GM18858 (cell line): ENCODE measurements around the gene MUC12.
"Not testable (repeated sequence)": the region's sequence is repeated elsewhere in the genome, so short reads cannot be mapped to it uniquely, and the experiment has no call there.

ENCODE experiments used
- ATAC-seq: cut with Tn5 transposase; IDR thresholded peaks from one replicate; pipeline ENCODE4 v1.9.1; 2021; ENCODE audit not compliant: unreplicated experiment

Gene MUC12

GRCh38 chr7:100984241-100984918, 15.0 kb downstream of the MUC12 start:
- not testable (repeated sequence) for ATAC-seq

GRCh38 chr7:100985033-100985797, 15.8 kb downstream of the MUC12 start:
- not testable (repeated sequence) for ATAC-seq

GRCh38 chr7:100991631-100992030, 22.3 kb downstream of the MUC12 start:
- no peak for ATAC-seq

- not testable (repeated sequence) for ATAC-seq
Observed at GRCh38 chr7:100992280-100992679, 22.9 kb downstream of the MUC12 start.

- not testable (repeated sequence) for ATAC-seq
Observed at GRCh38 chr7:100994671-100995070, 25.3 kb downstream of the MUC12 start.

GRCh38 chr7:100998530-100998929, 29.2 kb downstream of the MUC12 start:
- not testable (repeated sequence) for ATAC-seq

- not testable (repeated sequence) for ATAC-seq
Observed at GRCh38 chr7:100999334-100999733, 30.0 kb downstream of the MUC12 start.

- ATAC-seq: not testable (repeated sequence)
Observed at GRCh38 chr7:101000025-101000424, 30.7 kb downstream of the MUC12 start.

GRCh38 chr7:101002333-101002732, 33.0 kb downstream of the MUC12 start:
- not testable (repeated sequence) for ATAC-seq

GRCh38 chr7:101007361-101007760, 38.0 kb downstream of the MUC12 start:
- ATAC-seq: not testable (repeated sequence)

GRCh38 chr7:101009629-101010028, 40.3 kb downstream of the MUC12 start:
- no peak for ATAC-seq

- no peak for ATAC-seq
Observed at GRCh38 chr7:101012931-101013330, 43.6 kb downstream of the MUC12 start.

GRCh38 chr7:101015626-101016025, 46.3 kb downstream of the MUC12 start:
- ATAC-seq: no peak

- peak; percentile 67 for ATAC-seq
Observed at GRCh38 chr7:101017064-101017777, 47.9 kb downstream of the MUC12 start.

GRCh38 chr7:101018271-101019167, 49.2 kb downstream of the MUC12 start:
- ATAC-seq: no peak

GRCh38 chr7:101020444-101020843, 51.1 kb downstream of the MUC12 start:
- no peak for ATAC-seq

GRCh38 chr7:101021703-101022102, 52.3 kb downstream of the MUC12 start:
- no peak for ATAC-seq

GRCh38 chr7:101023839-101024238, 54.5 kb downstream of the MUC12 start:
- ATAC-seq: no peak

GRCh38 chr7:101031082-101031481, 61.7 kb downstream of the MUC12 start:
- no peak for ATAC-seq

GRCh38 chr7:101035941-101036340, 66.6 kb downstream of the MUC12 start:
- no peak for ATAC-seq

GRCh38 chr7:101041283-101041682, 71.9 kb downstream of the MUC12 start:
- ATAC-seq: not testable (repeated sequence)
